Fibroblast of peridontal ligament (primary cell): ENCODE measurements around the gene EFNA3.

Experiments
- DNase-seq: peaks from one replicate; pipeline ENCODE4 v3.0.0-alpha.2; 2010; ENCODE audit errors: extremely low read depth

The EFNA3 gene

DNA sequence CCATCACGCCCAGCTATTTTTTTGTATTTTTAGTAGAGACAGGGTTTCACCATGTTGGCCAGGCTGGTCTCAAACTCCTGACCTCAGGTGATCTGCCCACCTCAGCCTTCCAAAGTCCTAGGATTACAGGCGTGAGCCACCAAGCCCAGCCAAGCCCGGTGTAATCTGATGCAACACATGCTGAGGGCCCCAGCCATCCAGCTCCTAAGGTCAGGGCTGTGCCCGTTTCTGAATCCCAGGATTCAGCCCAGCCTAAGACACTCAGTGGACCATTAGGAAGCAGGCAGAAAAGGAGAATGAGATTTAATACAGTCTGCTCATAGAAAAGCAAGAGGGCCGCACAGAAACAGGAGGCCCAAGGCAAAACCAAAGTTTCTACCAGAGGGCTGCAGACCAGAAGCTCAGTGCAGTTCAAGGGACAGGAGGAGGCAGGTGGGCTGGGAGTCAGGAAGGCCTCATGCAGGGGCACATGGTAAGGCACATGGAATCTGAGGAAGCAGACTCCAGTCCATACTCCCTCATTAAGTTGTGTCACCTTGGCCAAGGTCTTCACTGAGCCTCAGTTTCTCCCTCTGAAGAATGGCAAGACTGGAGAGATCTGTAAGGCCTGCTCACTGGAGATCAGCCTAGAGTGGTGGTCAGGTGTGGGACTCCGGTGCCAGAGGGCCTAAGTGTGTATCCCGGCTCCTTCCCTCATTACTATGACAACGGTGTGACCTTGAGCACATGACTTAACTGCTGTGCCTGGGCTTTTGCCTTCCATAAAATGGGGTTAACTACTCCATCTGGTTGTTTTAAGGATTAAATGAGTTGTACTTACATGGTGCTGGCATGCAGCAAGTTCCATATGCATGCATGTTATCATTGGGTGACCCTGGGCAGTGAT lies 29.9 kb upstream of the EFNA3 start:
- DNase-seq = no peak

DNA sequence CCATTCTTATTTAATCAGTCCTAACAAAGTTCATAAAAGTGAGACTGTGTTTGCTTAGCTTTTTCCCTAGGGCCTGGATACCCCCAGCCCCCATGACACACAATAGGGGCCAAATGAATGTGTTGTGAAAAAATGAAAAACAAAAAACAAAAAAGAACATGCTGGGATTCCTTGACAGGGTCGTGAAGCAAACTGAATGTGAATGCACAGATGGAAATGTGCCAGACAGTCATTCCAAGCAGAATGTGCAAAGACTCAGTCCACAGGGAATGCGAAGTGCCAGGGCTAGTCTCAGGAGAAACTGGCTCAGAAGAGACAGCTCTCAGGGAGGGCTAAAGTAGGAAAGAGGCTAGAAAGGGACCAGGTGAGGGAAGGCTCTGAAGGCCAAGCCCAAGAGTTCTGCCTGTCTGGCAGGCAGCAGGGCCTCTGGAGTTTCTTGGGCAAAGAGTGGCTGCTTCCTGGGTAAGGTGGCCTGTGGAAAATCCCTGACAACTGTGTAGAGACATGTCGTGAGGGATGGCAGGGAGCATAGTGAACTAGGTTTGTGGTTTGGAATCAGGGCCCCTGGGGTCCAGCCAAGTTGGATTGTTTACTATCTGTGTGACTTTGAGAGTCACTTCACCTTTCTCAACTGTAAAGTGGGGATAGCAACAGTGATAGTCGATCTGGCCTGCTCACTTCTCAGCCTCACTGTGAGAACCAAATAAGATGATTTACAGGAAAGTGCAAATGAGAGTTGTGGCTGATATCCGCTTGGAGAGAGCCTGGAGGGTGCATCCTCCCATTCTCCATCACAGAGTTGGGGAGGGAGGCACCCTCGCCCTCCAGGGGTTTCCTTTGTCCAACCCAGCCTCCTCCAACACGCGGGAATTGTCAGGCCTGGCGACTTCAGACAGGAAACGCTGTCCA lies 28.7 kb upstream of the EFNA3 start:
- no peak for DNase-seq

DNA sequence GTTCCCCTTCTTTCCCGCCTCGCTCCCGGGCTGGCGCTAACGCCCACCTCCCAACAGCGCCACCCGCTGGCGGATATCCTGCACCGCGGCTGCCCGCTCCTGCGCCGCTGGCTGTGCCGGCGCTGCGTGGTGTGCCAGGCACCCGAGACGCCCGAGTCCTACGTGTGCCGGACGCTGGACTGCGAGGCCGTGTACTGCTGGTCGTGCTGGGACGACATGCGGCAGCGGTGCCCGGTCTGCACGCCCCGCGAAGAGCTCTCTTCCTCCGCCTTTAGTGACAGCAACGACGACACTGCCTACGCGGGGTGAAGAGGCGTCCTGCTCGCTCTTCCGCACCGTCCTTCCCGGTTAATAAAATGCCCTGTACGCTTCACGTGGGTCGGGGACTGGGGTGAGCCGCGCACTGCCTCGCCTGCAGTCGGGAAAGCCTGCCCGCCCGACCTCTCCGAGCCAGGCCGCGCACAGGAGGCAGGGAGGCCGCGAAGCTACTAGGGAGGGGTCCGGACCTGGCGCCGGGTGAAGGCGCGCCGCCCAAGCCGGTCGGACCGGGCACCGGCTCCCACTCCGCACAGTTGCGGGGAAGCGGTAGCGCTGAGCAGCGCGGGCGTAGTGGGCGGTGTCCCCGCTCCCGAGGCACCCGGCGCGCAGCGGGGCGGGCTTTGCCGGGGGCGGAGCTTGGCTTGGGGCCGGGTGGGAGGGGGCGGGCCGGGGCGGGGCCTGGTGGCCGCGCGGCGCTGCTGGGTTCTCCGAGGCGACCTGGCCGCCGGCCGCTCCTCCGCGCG lies 27.9 kb upstream of the EFNA3 start, which contains the start of gene ADAM15:
ADAM15 (plus strand) TSS at position 757 of the 782 bp plus-strand sequence. CDS start 71 bp downstream, outside the sequence.
- DNase-seq = peak; percentile 58

DNA sequence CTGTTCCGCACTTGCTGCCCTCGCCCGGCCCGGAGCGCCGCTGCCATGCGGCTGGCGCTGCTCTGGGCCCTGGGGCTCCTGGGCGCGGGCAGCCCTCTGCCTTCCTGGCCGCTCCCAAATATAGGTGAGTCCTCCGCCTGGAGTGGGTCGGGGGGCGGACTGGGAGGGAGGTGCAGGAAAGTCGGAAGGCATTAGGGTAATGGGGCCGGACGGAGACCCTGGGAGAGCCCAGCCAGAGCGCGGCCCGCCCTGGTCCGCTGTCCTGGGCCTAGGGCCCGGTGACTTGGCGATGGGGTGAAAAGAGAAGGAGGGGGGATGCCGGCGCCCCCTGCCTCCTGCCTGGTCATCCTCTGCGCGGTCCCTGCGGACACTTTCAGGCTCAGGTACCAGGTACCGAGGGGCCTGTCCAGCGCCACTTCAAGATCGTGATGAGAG lies 27.3 kb upstream of the EFNA3 start:
- no peak for DNase-seq

DNA sequence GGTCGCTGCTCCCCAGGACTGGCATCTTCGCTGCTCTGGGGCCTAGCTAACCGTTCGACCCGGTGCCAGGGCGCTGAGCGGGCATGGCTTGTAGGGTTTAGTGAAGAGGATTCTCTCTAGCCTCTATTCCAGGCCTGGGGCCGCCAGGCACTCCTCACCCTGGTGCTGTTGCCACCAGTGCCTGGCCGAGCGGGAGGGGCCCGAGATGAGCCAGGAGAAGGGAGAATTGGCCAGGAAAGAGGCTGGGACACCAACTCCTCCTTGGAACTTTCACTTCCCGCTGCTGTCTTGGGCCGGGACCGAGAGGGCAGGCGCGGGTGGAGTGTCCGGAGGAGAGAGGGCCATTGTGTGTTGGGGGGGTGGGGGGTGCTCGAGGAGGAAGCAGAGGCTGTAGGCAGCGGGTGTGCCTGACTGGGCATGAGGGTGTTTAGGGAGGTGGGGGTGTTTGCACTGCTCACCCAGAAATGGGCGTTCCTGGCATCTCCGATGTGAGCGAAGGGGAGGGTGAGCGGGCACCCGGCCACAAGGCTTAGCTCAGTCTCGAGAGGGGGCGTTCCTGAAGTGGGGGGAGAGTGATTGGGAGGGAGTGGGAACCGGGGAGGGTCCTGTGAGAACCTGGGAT lies 26.7 kb upstream of the EFNA3 start:
- no peak for DNase-seq

DNA sequence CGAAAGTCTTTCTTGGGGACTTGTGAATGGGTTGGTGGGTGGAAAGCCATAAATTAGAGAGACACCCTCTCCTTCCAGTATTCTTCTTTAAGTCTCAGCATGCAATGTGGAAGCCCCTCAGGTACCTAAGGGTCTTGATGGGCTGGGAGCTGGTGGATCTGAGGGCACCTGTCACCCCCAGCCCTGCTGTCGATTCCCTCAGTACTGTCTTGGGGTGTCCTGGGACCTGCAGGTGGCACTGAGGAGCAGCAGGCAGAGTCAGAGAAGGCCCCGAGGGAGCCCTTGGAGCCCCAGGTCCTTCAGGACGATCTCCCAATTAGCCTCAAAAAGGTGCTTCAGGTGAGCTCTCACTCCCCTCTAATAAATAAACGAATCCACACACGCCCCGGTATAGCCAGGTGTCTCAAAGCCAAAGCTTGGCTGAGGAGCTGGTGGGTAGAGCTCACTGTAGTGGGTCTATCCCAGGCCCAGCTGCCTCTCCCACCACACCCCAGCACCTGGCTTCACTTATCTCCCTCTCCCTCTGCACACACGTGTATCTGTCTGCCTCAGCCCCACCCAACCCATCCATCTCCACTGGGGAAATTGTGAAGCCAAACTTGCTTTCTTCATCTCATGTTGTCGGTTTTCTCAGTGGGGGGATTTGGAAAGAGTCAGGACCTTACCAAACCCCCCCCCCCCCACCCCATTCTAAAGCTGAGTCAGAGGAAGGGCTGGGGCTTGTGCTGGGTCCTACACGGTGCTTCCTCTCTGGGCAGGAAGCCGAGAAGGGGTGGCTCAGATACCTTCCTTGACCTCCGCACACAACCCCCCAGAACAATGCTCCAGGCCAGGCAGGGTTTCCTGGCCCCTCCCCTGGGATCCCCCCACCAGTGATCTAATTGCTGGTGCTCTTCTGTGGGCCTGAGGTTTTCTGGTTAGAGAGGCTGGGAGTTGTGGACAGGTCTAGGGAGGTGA lies 25.9 kb upstream of the EFNA3 start:
- DNase-seq = no peak

DNA sequence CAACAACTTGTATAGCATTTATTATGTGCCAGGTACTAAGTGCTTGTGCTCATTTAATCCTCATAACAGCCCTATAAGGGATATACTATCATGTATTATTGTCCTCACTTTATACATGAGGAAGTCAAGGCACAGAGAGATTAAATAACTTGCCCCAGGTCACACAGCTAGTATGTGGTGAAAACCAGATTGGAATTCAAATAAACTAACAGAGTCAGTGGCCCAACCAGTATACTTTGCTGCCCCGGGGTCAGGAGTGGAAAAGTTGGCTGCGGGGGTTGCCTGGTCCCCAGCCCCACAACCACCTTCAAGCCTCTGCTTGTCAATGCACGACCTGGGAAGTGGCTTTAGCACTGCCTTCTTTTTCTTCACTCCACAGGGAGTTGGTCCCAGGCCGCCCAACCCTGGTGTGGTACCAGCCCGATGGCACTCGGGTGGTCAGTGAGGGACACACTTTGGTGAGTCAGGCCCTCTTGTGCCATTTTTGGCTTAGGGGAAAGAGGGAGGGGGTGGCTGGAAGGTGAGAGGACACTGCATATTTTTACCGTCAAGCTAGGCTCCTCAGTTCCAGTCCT lies 25.0 kb upstream of the EFNA3 start:
- no peak for DNase-seq

DNA sequence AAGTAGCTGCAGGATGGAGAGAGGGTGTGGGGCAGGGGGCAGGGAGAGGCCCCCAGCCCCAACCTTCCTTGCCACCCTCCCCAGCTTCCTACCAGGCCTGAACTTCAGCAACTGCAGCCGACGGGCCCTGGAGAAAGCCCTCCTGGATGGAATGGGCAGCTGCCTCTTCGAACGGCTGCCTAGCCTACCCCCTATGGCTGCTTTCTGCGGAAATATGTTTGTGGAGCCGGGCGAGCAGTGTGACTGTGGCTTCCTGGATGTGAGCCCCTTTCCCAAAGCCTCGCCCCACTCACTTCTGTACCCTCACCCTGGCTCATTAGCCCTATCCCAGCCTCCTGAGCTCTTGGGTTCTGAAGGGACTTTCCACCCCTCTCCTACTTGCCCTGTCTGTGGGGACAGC lies 21.5 kb upstream of the EFNA3 start:
- DNase-seq = no peak

DNA sequence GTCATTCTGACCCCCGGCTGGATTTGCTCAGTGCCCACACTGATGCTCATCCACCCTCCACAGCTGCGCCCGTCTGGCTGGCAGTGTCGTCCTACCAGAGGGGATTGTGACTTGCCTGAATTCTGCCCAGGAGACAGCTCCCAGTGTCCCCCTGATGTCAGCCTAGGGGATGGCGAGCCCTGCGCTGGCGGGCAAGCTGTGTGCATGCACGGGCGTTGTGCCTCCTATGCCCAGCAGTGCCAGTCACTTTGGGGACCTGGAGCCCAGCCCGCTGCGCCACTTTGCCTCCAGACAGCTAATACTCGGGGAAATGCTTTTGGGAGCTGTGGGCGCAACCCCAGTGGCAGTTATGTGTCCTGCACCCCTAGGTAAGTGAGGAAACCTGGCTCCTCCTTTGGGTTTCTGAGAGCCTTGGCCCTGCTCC lies 20.8 kb upstream of the EFNA3 start:
- no peak for DNase-seq

DNA sequence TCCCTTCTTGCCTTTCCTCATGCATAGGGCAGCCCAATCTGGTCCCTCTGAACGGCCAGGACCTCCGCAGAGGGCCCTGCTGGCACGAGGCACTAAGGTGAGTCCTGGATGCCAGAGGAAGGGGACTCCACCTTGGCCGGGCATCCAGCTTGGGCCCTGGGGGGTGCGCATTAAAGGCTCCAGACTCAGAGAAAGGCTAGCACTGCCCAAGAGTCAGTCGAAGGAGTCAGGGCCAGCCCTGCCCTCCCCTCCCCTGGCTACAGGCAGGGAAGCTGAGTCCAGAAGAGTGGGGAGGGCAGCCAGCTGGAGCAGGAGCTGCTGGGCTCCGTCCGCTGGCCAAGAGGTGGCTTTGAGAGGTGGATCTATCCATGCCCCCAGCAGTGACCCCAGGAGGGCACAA lies 17.9 kb upstream of the EFNA3 start:
- no peak for DNase-seq

DNA sequence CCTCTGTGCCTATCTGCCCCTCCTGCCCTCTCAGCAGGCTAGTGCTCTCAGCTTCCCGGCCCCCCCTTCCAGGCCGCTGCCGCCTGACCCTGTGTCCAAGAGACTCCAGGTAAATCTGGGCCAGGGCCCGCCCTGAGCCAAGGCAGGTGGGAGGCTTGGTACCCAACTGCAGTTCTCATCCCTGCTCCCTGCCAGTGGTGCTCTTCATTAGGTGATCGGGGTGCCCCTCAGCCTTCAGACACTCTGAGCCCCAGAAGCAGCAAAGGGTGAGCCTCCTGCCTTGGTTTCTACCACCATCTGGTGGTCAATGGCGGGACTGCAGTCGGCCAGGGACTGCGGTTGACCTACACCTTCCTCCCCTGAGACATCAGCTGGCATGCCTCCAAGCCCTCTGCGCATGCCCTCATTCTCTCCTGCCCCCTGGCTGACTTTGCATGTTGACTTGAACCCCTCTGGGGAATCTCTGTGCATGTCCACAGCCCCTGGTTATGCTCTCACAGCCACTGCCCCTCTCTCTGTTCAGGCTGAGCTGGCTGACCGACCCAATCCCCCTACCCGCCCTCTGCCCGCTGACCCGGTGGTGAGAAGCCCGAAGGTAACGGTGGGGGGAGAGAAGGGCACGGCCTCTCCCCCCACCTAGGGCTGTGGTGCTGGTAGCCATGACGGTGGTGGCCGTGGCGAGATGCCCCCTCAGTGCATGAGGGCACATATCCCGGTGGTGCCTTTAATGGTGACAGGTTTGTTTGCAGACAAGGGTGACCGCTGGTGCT lies 17.1 kb upstream of the EFNA3 start:
- peak; percentile 68 for DNase-seq

DNA sequence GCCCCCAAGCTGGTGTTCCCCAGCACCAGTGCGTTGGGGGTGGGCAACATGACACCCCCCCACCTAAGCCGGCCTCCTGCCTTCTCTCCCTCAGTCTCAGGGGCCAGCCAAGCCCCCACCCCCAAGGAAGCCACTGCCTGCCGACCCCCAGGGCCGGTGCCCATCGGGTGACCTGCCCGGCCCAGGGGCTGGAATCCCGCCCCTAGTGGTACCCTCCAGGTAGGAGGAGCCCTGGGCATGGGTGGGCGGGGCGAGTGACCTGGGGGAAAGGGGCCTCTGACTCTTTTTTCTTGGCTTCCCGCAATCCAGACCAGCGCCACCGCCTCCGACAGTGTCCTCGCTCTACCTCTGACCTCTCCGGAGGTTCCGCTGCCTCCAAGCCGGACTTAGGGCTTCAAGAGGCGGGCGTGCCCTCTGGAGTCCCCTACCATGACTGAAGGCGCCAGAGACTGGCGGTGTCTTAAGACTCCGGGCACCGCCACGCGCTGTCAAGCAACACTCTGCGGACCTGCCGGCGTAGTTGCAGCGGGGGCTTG lies 16.4 kb upstream of the EFNA3 start:
- no peak for DNase-seq

DNA sequence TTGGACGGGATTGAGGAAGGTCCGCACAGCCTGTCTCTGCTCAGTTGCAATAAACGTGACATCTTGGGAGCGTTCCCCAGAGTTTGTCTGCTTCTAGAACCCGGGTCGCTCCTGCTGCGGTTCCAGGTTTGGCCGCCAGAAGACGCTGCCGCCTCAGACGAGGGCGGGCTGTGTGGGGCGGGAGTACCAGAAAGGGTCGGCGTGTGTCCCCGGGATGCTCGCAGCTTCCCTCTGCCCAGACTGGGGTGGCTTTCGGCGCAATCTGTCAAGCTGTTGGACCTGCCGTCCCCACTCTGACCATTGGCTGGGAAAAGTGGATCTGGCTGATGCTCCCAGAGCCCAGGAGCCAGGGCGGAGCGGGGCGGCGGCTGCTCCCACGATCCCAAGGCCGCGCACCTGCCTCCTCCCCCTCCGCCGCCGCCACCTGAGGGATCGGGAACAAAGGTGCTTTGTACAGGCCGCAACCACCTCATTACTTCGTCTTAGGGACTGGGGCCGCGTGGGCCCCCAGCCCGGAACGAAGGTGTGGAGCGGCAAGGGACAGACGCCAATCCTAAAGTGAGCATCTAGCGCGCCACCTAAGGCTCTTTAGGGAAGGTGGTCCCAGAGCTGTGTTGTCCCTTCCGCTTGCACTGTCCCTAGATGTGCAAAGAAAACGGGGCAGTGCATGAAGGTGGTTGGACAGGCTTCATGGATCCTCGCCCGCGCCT lies 15.8 kb upstream of the EFNA3 start:
- no peak for DNase-seq

DNA sequence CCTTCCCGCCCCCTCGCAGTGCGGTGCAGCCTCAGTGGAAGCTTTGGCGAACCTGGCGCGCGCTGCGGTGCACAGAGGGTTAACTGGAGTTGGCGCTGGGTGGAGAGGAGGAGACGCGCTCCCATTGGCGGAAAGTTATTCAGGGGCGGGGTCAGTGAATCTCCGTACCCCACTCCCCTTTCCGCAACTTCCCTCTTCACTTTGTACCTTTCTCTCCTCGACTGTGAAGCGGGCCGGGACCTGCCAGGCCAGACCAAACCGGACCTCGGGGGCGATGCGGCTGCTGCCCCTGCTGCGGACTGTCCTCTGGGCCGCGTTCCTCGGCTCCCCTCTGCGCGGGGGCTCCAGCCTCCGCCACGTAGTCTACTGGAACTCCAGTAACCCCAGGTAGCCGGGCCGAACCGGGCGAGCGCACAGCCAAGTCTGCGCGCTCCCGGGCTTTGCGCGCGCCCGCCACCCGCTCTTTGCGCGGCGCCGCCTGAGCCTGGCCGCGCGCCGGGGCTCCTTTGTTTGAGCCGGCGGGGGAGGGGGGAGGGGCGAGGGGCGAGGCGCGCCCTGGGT lies 15.0 kb upstream of the EFNA3 start, which contains the start of gene EFNA4:
EFNA4 (plus strand) TSS at position 191 of the 561 bp plus-strand sequence; CDS start at position 275, 84 bp downstream.
- peak; percentile 68 for DNase-seq

DNA sequence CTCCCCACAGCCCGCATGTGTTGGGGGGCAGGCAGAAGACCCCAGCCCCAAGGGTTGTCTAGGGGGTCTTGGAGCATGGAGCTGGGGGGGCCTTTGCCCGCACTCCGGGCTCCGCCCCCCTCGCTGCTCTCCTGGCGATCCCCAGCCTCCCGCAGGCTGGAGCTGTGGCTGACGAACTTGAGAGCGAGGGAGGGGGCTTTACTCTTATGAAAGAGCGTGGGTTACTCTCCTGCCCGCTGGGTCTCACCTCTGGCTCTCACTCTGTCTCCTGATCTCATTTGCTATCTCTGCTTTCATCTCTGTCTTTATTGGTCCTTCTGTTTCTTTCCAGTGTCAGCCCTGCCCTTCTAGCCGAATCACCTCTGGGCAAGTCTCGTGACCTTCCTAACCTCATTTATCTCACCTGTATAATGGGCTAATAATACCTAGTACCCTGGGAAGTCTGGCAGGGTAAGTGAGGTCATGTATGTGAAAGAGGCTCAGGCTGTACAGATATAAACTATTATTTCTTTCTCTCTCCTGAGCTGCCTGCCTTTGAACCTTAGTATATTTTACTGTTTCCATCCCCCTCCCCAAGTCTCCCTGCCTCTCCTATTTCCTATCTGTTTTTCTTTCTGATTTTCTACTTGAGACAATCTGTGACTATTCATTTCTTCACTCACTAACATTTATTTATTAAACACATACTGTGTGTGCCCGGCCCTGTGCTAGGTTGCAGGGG lies 14.4 kb upstream of the EFNA3 start:
- DNase-seq = no peak

DNA sequence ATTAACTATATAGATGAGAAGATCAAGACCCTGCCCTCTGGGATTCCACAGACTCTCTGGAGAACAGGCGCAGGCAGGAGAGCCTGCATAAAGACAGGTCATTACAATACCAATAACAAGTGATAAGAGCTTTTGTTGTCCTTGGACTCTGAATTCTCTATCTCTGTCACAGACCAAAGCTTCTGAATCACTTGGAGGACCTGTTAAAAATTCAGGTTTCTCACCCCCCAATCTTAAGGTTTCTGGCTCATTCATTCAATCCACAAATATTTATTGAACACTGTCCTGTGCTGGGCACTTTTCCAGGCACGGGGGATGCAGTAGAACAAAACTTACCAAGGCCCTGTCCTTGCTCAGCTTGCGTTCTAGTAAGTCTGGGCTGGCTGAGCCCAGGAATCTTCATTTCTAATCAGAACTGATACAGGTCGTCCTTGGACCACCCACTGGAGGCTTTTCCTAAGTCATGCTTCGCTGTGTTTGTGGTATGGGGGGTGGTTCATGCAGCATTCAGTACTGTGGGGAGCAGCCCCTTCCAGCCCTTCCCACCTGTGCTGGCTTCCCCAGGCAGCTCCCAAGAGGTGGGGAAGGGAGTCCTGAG lies 13.7 kb upstream of the EFNA3 start:
- no peak for DNase-seq

DNA sequence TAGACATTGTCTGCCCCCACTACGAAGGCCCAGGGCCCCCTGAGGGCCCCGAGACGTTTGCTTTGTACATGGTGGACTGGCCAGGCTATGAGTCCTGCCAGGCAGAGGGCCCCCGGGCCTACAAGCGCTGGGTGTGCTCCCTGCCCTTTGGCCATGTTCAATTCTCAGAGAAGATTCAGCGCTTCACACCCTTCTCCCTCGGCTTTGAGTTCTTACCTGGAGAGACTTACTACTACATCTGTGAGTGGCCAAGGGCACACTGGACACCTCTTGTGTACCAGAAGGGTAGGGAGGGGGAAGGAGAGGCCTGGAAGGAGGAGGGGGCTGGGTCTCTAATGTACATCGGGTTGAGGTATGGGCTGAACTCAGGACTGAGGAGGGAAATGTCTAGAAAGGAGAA lies 11.9 kb upstream of the EFNA3 start:
- no peak for DNase-seq
